Left ventricle myocardium superior (tissue), 1 donor: ENCODE measurements around the gene LCNL1. TPM values are rescaled to one million over a fixed set of nuclear protein-coding genes. Genes with fewer than 3 reads are reported as not detected.

Source experiments
- ATAC-seq: fragments of 200-7000 bp; cut with Tn5 transposase; one replicate; pipeline ENCODE4 v1.9.1; 2020; ENCODE audit warnings: mild to moderate bottlenecking, moderate library complexity
- DNase-seq: peaks from one replicate; pipeline ENCODE4 v3.0.0-alpha.2; 2020
- intact Hi-C: fragments of 100-400 bp; cut with micrococcal nuclease; formaldehyde crosslinking; loops from one replicate; pipeline ENCODE4 v1.11.0; 2022
- total RNA-seq: library from RNA; stranded (reverse); fragmentation: NEBNext Ultra II Directional; extraction: Animal tissue kit (Norgen Biotek cat#: 25700); gene quantifications from one replicate; pipeline ENCODE4 v1.2.1, GENCODE V29; 2021
- donor health status: DM: no; HTN: yes; CAD: no; lungs with severe emphysema.

LCNL1 gene
- total RNA-seq, 1 donor from 2014 or later: 18.3 TPM

- DNase-seq (no peak), ATAC-seq (no peak)
- intact Hi-C loops: no loop called here
Observed at GRCh38 chr9:137015976-137016375, 33.2 kb downstream of the LCNL1 start.

GRCh38 chr9:137016436-137016835 lies 33.6 kb downstream of the LCNL1 start:
- DNase-seq (no peak), ATAC-seq (no peak)
- intact Hi-C loops: no loop called here

GRCh38 chr9:137017071-137017470 lies 34.3 kb downstream of the LCNL1 start:
- DNase-seq (no peak), ATAC-seq (no peak)
- intact Hi-C loops: no loop called here

GRCh38 chr9:137017791-137018497 lies 35.2 kb downstream of the LCNL1 start:
- no peak for DNase-seq
- intact Hi-C loops: no loop called here
- no peak for ATAC-seq

- no peak for ATAC-seq
- intact Hi-C loops: no loop called here
- DNase-seq: no peak
Observed at GRCh38 chr9:137018761-137019559, 36.2 kb downstream of the LCNL1 start.

GRCh38 chr9:137019891-137020683 lies 37.3 kb downstream of the LCNL1 start:
- intact Hi-C loops: no loop called here
- ATAC-seq (no peak), DNase-seq (no peak)

- intact Hi-C loops: no loop called here
- DNase-seq: no peak
- ATAC-seq: no peak
Observed at GRCh38 chr9:137020771-137021567, 38.2 kb downstream of the LCNL1 start.

- DNase-seq (no peak), ATAC-seq (no peak)
- intact Hi-C loops: no loop called here
Observed at GRCh38 chr9:137021568-137021978, 38.8 kb downstream of the LCNL1 start.

- ATAC-seq: peak; percentile 16
- intact Hi-C loops: no loop called here
- DNase-seq: peak; percentile 58
Observed at GRCh38 chr9:137021979-137022661, 39.3 kb downstream of the LCNL1 start.

GRCh38 chr9:137022662-137023008 lies 39.8 kb downstream of the LCNL1 start:
- intact Hi-C loops: no loop called here
- DNase-seq (no peak), ATAC-seq (no peak)

- intact Hi-C loops: no loop called here
- ATAC-seq (no peak), DNase-seq (no peak)
Observed at GRCh38 chr9:137023157-137023556, 40.4 kb downstream of the LCNL1 start.

- intact Hi-C loops: no loop called here
- DNase-seq: no peak
- no peak for ATAC-seq
Observed at GRCh38 chr9:137023583-137023991, 40.8 kb downstream of the LCNL1 start.

GRCh38 chr9:137025517-137025966 lies 42.7 kb downstream of the LCNL1 start:
- DNase-seq: no peak

GRCh38 chr9:137026384-137026783 lies 43.6 kb downstream of the LCNL1 start:
- no peak for DNase-seq
- intact Hi-C loops: no loop called here
- no peak for ATAC-seq

More at GRCh38 chr9:137025517-137025966, 42.7 kb downstream of the LCNL1 start:
- intact Hi-C loops: no loop called here
- ATAC-seq: no peak

GRCh38 chr9:137026828-137027227 lies 44.0 kb downstream of the LCNL1 start:
- intact Hi-C loops: no loop called here
- no peak for DNase-seq
- ATAC-seq: no peak

GRCh38 chr9:137027369-137028262 lies 44.8 kb downstream of the LCNL1 start, which contains the start of gene ABCA2:
Gene ABCA2 (minus strand): TSS chr9:137028237. CDS start chr9:137028140, 97 bp downstream.
- intact Hi-C loops: no loop called here
- ATAC-seq (no peak), DNase-seq (peak; percentile 61)

- DNase-seq (peak; percentile 90), ATAC-seq (peak; percentile 69)
- intact Hi-C loops: no loop called here
Observed at GRCh38 chr9:137028263-137029057, 45.7 kb downstream of the LCNL1 start.
